H9 (cell line): ENCODE measurements around the gene ZNF585A. TPM values are rescaled to one million over a fixed set of nuclear protein-coding genes. Genes with fewer than 3 reads are reported as not detected.

Source experiments
- DNase-seq: peaks from one replicate; pipeline ENCODE4 v3.0.0-alpha.2; 2017
- H2AFZ ChIP-seq: one replicate; pipeline ENCODE4 v1.6.1; 2013; ENCODE audit warnings: mild to moderate bottlenecking, low read length, control low read depth, moderate library complexity
- H2AK5ac ChIP-seq: 2 replicates; pipeline ENCODE4 v1.6.1; 2013; ENCODE audit warnings: low read length, control low read depth, mixed read lengths; ENCODE audit not compliant: insufficient read length
- H2BK120ac ChIP-seq: one replicate; pipeline ENCODE4 v1.6.1; 2013; ENCODE audit warnings: low read depth, mild to moderate bottlenecking, low read length, control low read depth, inconsistent platforms; ENCODE audit not compliant: poor library complexity, severe bottlenecking
- H2BK12ac ChIP-seq: 2 replicates; pipeline ENCODE4 v1.6.1; 2013; ENCODE audit warnings: low read length, control low read depth, mixed read lengths, low read depth; ENCODE audit not compliant: insufficient read length
- H2BK15ac ChIP-seq: 2 replicates; pipeline ENCODE4 v1.6.1; 2013; ENCODE audit warnings: low read depth, low read length, control low read depth
- H2BK20ac ChIP-seq: one replicate; pipeline ENCODE4 v1.6.1; 2013; ENCODE audit warnings: low read depth, mild to moderate bottlenecking, low read length, control low read depth, inconsistent platforms; ENCODE audit not compliant: poor library complexity, severe bottlenecking
- H2BK5ac ChIP-seq: 2 replicates; pipeline ENCODE4 v1.6.1; 2013; ENCODE audit warnings: low read length, control low read depth, mixed read lengths; ENCODE audit not compliant: insufficient read length
- H3K14ac ChIP-seq: 2 replicates; pipeline ENCODE4 v1.6.1; 2013; ENCODE audit warnings: low read length, control low read depth; ENCODE audit not compliant: insufficient read depth
- H3K18ac ChIP-seq: 2 replicates; pipeline ENCODE4 v1.6.1; 2013; ENCODE audit warnings: low read depth, mild to moderate bottlenecking, mixed read lengths, low read length, control low read depth; ENCODE audit not compliant: insufficient read length
- H3K23ac ChIP-seq: 2 replicates; pipeline ENCODE4 v1.6.1; 2013; ENCODE audit warnings: low read length, control low read depth, mixed read lengths, low read depth; ENCODE audit not compliant: insufficient read length
- H3K23me2 ChIP-seq: 2 replicates; pipeline ENCODE4 v1.6.1; 2013; ENCODE audit warnings: low read depth, mild to moderate bottlenecking, mixed read lengths, low read length, control low read depth; ENCODE audit not compliant: insufficient read length, poor library complexity, severe bottlenecking
- H3K27ac ChIP-seq: 2 replicates; pipeline ENCODE4 v1.5.1; 2013; ENCODE audit warnings: low read length, control low read depth, mixed read lengths, low read depth; ENCODE audit not compliant: insufficient read length
- H3K27me3 ChIP-seq: 2 replicates; pipeline ENCODE4 v1.6.1; 2013; ENCODE audit warnings: low read length, control low read depth, inconsistent platforms; ENCODE audit not compliant: insufficient read depth
- H3K4ac ChIP-seq: 2 replicates; pipeline ENCODE4 v1.6.1; 2013; ENCODE audit warnings: low read depth, mild to moderate bottlenecking, control low read depth, inconsistent platforms, low read length, moderate library complexity
- H3K4me1 ChIP-seq: 2 replicates; pipeline ENCODE4 v1.6.1; 2013; ENCODE audit warnings: low read length, control low read depth, inconsistent platforms; ENCODE audit not compliant: insufficient read depth
- H3K4me2 ChIP-seq: 2 replicates; pipeline ENCODE4 v1.6.1; 2013; ENCODE audit warnings: low read length, control low read depth, mixed read lengths; ENCODE audit not compliant: insufficient read length, insufficient read depth
- H3K56ac ChIP-seq: 2 replicates; pipeline ENCODE4 v1.6.1; 2013; ENCODE audit warnings: low read depth, mild to moderate bottlenecking, mixed read lengths, low read length, control low read depth; ENCODE audit not compliant: insufficient read length
- H3K79me1 ChIP-seq: 2 replicates; pipeline ENCODE4 v1.6.1; 2013; ENCODE audit warnings: low read depth, mild to moderate bottlenecking, moderate library complexity, low read length, control low read depth, inconsistent platforms; ENCODE audit not compliant: insufficient read depth, poor library complexity, severe bottlenecking
- H3K79me2 ChIP-seq: 2 replicates; pipeline ENCODE4 v1.6.1; 2013; ENCODE audit warnings: low read length, control low read depth, inconsistent platforms; ENCODE audit not compliant: insufficient read depth
- H3K9ac ChIP-seq: 2 replicates; pipeline ENCODE4 v1.6.1; 2013; ENCODE audit warnings: low read length, control low read depth, mixed read lengths; ENCODE audit not compliant: insufficient read length; ENCODE audit errors: extremely low read depth
- H3K9me3 ChIP-seq: one replicate; pipeline ENCODE4 v1.6.1; 2013; ENCODE audit warnings: low read depth, low read length, inconsistent platforms; ENCODE audit not compliant: control insufficient read depth
- H3T11ph ChIP-seq: one replicate; pipeline ENCODE4 v1.6.1; 2013; ENCODE audit warnings: mild to moderate bottlenecking, low read length, control low read depth, inconsistent platforms
- H4K20me1 ChIP-seq: one replicate; pipeline ENCODE4 v1.6.1; 2013; ENCODE audit not compliant: control insufficient read depth, insufficient read length, insufficient read depth
- H4K5ac ChIP-seq: 2 replicates; pipeline ENCODE4 v1.6.1; 2013; ENCODE audit warnings: low read depth, mild to moderate bottlenecking, mixed read lengths, low read length, control low read depth; ENCODE audit not compliant: insufficient read length
- H4K8ac ChIP-seq: replicated peaks from 2 replicates; pipeline ENCODE4 v1.6.1; 2013; ENCODE audit warnings: low read length, control low read depth, mixed read lengths, low read depth; ENCODE audit not compliant: insufficient read length
- H4K91ac ChIP-seq: 2 replicates; pipeline ENCODE4 v1.6.1; 2013; ENCODE audit warnings: low read depth, mild to moderate bottlenecking, moderate library complexity, mixed read lengths, low read length, control low read depth; ENCODE audit not compliant: insufficient read length
- H3K27ac Mint-ChIP-seq, 3 experiments: 2 replicates in 2 of 3; 3 replicates in 1 of 3; pipeline ENCODE4 v1.8.0; 2020 to 2021; ENCODE audit warnings: mixed read lengths in 3 of 3, mild to moderate bottlenecking in 1 of 3, moderate library complexity in 1 of 3
- H3K27me3 Mint-ChIP-seq: 2 replicates; pipeline ENCODE4 v1.8.0; 2021; ENCODE audit warnings: low read depth, mild to moderate bottlenecking, moderate library complexity, mixed read lengths
- H3K36me3 Mint-ChIP-seq, 3 experiments: 2 replicates in 2 of 3; 3 replicates in 1 of 3; pipeline ENCODE4 v1.8.0; 2020 to 2021; ENCODE audit warnings: low read depth in 3 of 3, mixed read lengths in 3 of 3; ENCODE audit not compliant: insufficient read depth in 1 of 3
- H3K4me1 Mint-ChIP-seq, 2 experiments: 2 replicates each; pipeline ENCODE4 v1.8.0; 2020; ENCODE audit warnings: mixed read lengths in 2 of 2
- H3K4me3 Mint-ChIP-seq, 2 experiments: 2 replicates in 1 of 2; 3 replicates in 1 of 2; pipeline ENCODE4 v1.8.0; 2020 to 2021; ENCODE audit warnings: mild to moderate bottlenecking in 2 of 2, mixed read lengths in 2 of 2, moderate library complexity in 1 of 2
- H3K9me3 Mint-ChIP-seq, 2 experiments: 2 replicates in 1 of 2; 3 replicates in 1 of 2; pipeline ENCODE4 v1.8.0; 2020; ENCODE audit warnings: mild to moderate bottlenecking in 2 of 2, mixed read lengths in 2 of 2, moderate library complexity in 1 of 2
- CTCF ChIP-seq: fragments of 200-600 bp; sonication (generic); conservative IDR thresholded peaks from 3 replicates; pipeline ENCODE4 v1.8.0; 2021; ENCODE audit warnings: antibody characterized with exemption, mild to moderate bottlenecking
- WGBS: extraction: QIAGEN DNeasy Blood & Tissue Kit; methylation state at CpG from one replicate; pipeline ENCODE4 v1.1.7; 2013; ENCODE audit warnings: missing lambda C conversion rate, low lambda C conversion rate, mixed read lengths; ENCODE audit not compliant: insufficient read length; ENCODE audit errors: extremely low coverage; 5-methylcytosine and 5-hydroxymethylcytosine counted together
- total RNA-seq: library from RNA; stranded (reverse); gene quantifications from 2 replicates; pipeline ENCODE4 v1.2.1, GENCODE V29; 2021

The ZNF585A gene
- total RNA-seq, 1 experiment from 2014 or later: 18.3 TPM

GRCh38 chr19:37128821-37129177, 43.7 kb downstream of the ZNF585A start:
- Histone ChIP-seq H3T11ph (no peak overlapping the region), H4K20me1 (no peaks in the 10 kb centered on the region), H3K4me2 (no peak overlapping the region), H3K23me2 (no peaks in the 10 kb centered on the region), H3K9ac (no peak overlapping the region), H3K4me1 (no peaks in the 10 kb centered on the region), H3K23ac (no peak overlapping the region), H2AK5ac (no peak overlapping the region), H3K56ac (no peak overlapping the region), H2BK5ac (no peak overlapping the region), H2BK15ac (no peak overlapping the region), H3K27ac (no peak overlapping the region), H2BK20ac (no peak overlapping the region), H4K91ac (no peak overlapping the region), H3K4ac (no peak overlapping the region), H2AFZ (no peak overlapping the region), H4K5ac (no peak overlapping the region), H3K79me2 (no peaks in the 10 kb centered on the region), H3K18ac (no peak overlapping the region), H2BK12ac (no peak overlapping the region), H3K9me3 (peaks cover 93% of the 10 kb centered on the region), H4K8ac (no peak overlapping the region), H3K79me1 (no peaks in the 10 kb centered on the region), H2BK120ac (no peak overlapping the region), H3K27me3 (no peaks in the 10 kb centered on the region), H3K14ac (no peak overlapping the region)
- Mint-ChIP-seq H3K9me3 (peaks cover 99 to 100% of the 10 kb centered on the region in 2 experiments), H3K27me3 (peaks cover 4% of the 10 kb centered on the region), H3K4me1 (no peaks in the 10 kb centered on the region), H3K27ac (no peak overlapping the region), H3K4me3 (no peak overlapping the region), H3K36me3 (peaks cover 65 to 88% (median 74%) of the 10 kb centered on the region in 3 experiments)
- no CpG with 5 or more reads among the region's 3 CpGs for WGBS
- TF ChIP-seq CTCF: no peak
- no peak for DNase-seq
